GM12878 (cell line): ENCODE results near the gene DNAJC6. TPM values are rescaled to one million over a fixed set of nuclear protein-coding genes. Genes with fewer than 3 reads are reported as not detected.
A peak's percentile ranks its signal among the peaks of the same experiment; 100 is the strongest.

Source experiments
- ATAC-seq: fragments of 200-7000 bp; cut with Tn5 transposase; 3 replicates; pipeline ENCODE4 v1.9.1; 2020; ENCODE audit warnings: mild to moderate bottlenecking, moderate library complexity
- Bru-seq: library from RNA; stranded (reverse); fragments of 400-500 nt; gene quantifications from one replicate; lab custom pipeline; 2021; lab: Mats Ljungman, UMichigan
- BruChase-seq, 2 experiments: library from RNA; stranded (reverse); fragments of 400-500 nt; gene quantifications; one replicate each; lab custom pipeline; 2021; lab: Mats Ljungman, UMichigan
- BruUV-seq: library from RNA; stranded (reverse); fragments of 400-500 nt; replicated peaks from 2 replicates; lab custom pipeline; 2021; lab: Mats Ljungman, UMichigan
- CTCF ChIA-PET: fragments of 300-600 bp; sonication (Branson Sonifier 250); formaldehyde crosslinking; extraction: SDS; loops from one replicate; lab custom pipeline; 2021; ENCODE audit warnings: inconsistent platforms; lab: Yijun Ruan, JAX
- POLR2A ChIA-PET: fragments of 350-600 bp; formaldehyde crosslinking; extraction: SDS; loops from one replicate; lab custom pipeline; 2021; ENCODE audit warnings: inconsistent platforms; lab: Charles Lee
- RAD21 ChIA-PET: fragments of 300-600 bp; sonication (Branson Sonifier 250); formaldehyde crosslinking; loops from one replicate; lab custom pipeline; 2023; ENCODE audit warnings: antibody characterized with exemption; ENCODE audit not compliant: unreplicated experiment; lab: Charles Lee
- SMC1A ChIA-PET: fragments of 300-600 bp; sonication (Branson Sonifier 250); formaldehyde crosslinking; loops from one replicate; lab custom pipeline; 2023; ENCODE audit not compliant: unreplicated experiment, uncharacterized antibody; lab: Charles Lee
- DNase-seq: peaks from one replicate; pipeline ENCODE4 v3.0.0-alpha.2; 2011; ENCODE audit warnings: low read depth, low spot score
- FAIRE-seq: peaks from 3 replicates; lab custom pipeline; 2011; peaks lifted over from hg19 to GRCh38; lab: Jason Lieb, UNC
- H2AFZ ChIP-seq: 2 replicates; pipeline ENCODE4 v1.6.0; 2011; ENCODE audit warnings: low read depth, low read length, control low read depth; ENCODE audit not compliant: control insufficient read depth
- H3K27ac ChIP-seq: 2 replicates; pipeline ENCODE4 v1.5.1; 2011; ENCODE audit warnings: control low read depth; ENCODE audit not compliant: control insufficient read depth, insufficient read depth
- H3K27me3 ChIP-seq, 2 experiments: replicated peaks in 1 of 2; 2 replicates each; pipeline versions ENCODE4 v1.6.0 to v1.6.1; 2011; ENCODE audit warnings: low read length in 1 of 2; ENCODE audit not compliant: control insufficient read depth in 2 of 2, insufficient read depth in 2 of 2
- H3K36me3 ChIP-seq, 2 experiments: 2 replicates each; pipeline ENCODE4 v1.5.1; 2011; ENCODE audit warnings: low read length in 1 of 2; ENCODE audit not compliant: control insufficient read depth in 2 of 2, insufficient read depth in 2 of 2
- H3K4me1 ChIP-seq: 2 replicates; pipeline ENCODE4 v1.6.1; 2011; ENCODE audit warnings: mild to moderate bottlenecking, low read length, moderate library complexity, mixed read lengths; ENCODE audit not compliant: control insufficient read depth, insufficient read depth
- H3K4me2 ChIP-seq: 2 replicates; pipeline ENCODE4 v1.6.0; 2011; ENCODE audit warnings: control low read depth; ENCODE audit not compliant: control insufficient read depth, insufficient read depth
- H3K4me3 ChIP-seq: fragments of 200-600 bp; sonication (generic); 2 replicates; pipeline ENCODE4 v1.5.1; 2016
- H3K79me2 ChIP-seq: 2 replicates; pipeline ENCODE4 v1.6.0; 2011; ENCODE audit warnings: low read length; ENCODE audit not compliant: control insufficient read depth, insufficient read depth
- H3K9ac ChIP-seq: 2 replicates; pipeline ENCODE4 v1.8.0; 2011; ENCODE audit warnings: low read length, control low read depth, mixed read lengths; ENCODE audit not compliant: control insufficient read depth, insufficient read depth
- H3K9me3 ChIP-seq: replicated peaks from 3 replicates; pipeline ENCODE4 v1.5.1; 2011; ENCODE audit warnings: mild to moderate bottlenecking, low read length; ENCODE audit not compliant: control insufficient read depth, insufficient read depth
- H4K20me1 ChIP-seq: 2 replicates; pipeline ENCODE4 v1.6.0; 2011; ENCODE audit not compliant: control insufficient read depth, insufficient read depth
- ASH2L ChIP-seq: fragments of 300-600, 200-600 bp; sonication (generic); IDR thresholded peaks from 2 replicates; pipeline ENCODE4 v1.6.1; 2017; ENCODE audit warnings: low read depth, mild to moderate bottlenecking, borderline replicate concordance
- BACH1 ChIP-seq: fragments of 450-650 bp; IDR thresholded peaks from 2 replicates; pipeline ENCODE4 v1.6.1; 2017; ENCODE audit warnings: mild to moderate bottlenecking, borderline replicate concordance
- ETV6 ChIP-seq, 2 experiments: fragments of 450-650 bp in 1 of 2; IDR thresholded peaks in 1 of 2; conservative IDR thresholded peaks in 1 of 2; 2 replicates each; pipeline ENCODE4 v1.6.1; 2014; ENCODE audit warnings: antibody characterized with exemption in 1 of 2, borderline replicate concordance in 1 of 2, low read depth in 1 of 2, mild to moderate bottlenecking in 1 of 2, moderate library complexity in 1 of 2
- MTA3 ChIP-seq: IDR thresholded peaks from 2 replicates; pipeline ENCODE4 v1.6.1; 2012; ENCODE audit warnings: low read length, inconsistent platforms, borderline replicate concordance
- RCOR1 ChIP-seq: conservative IDR thresholded peaks from 2 replicates; pipeline ENCODE4 v1.6.1; 2012; ENCODE audit warnings: low read depth, low read length, improper control_type of control experiment
- WGBS: methylation state at CpG from one replicate; pipeline ENCODE4 v1.1.6; 2016; ENCODE audit warnings: low lambda C conversion rate; ENCODE audit not compliant: insufficient replicate concordance, insufficient coverage; ENCODE audit errors: missing lambda C conversion rate; 5-methylcytosine and 5-hydroxymethylcytosine counted together
- in situ Hi-C: fragments of 300-500 bp; cut with MboI; formaldehyde crosslinking; loops from 9 replicates; pipeline ENCODE4 v1.14.3; 2018; ENCODE audit warnings: mixed read lengths
- intact Hi-C: fragments of 100-400 bp; cut with micrococcal nuclease; formaldehyde crosslinking; loops from one replicate; pipeline ENCODE4 v1.14.2; 2022; ENCODE audit not compliant: unreplicated experiment
- long read RNA-seq, 2 experiments: library from polyadenylated mRNA; unstranded; transcript quantifications; one replicate each; pipeline ENCODE4 v2.0.0, GENCODE V29; 2019 to 2020
- polyA minus RNA-seq, 3 experiments: library from RNA; depleted of rRNA, polyadenylated mRNA; stranded (reverse); fragments of >200 nt; gene quantifications; 2 replicates each; pipeline ENCODE4 v1.2.3, GENCODE V29; 2011
- polyA plus RNA-seq, 11 experiments: library from polyadenylated mRNA; depleted of rRNA in 4 of 11; unstranded in 6 of 11; stranded (reverse) in 5 of 11; fragments of >200 nt; fragmentation: Nextera tagmentation in 4 of 11; fragmentation: Illumina TruSeq in 1 of 11; extraction: Ambion mirVana in 4 of 11; extraction: Trizol in 1 of 11; gene quantifications; 1 replicate in 1 of 11; 2 replicates in 10 of 11; pipeline versions ENCODE4 v1.2.1 to v1.2.3, GENCODE V29; 2011 to 2016; ENCODE audit warnings: inconsistent platforms in 2 of 11, missing spikeins in 2 of 11, low read depth in 1 of 11
- total RNA-seq, 4 experiments: library from RNA; depleted of rRNA in 3 of 4; stranded (reverse); fragments of >200 nt in 3 of 4; fragmentation: Illumina TruSeq in 1 of 4; extraction: Trizol in 1 of 4; gene quantifications; 2 replicates each; pipeline versions ENCODE4 v1.2.1 to v1.2.3, GENCODE V29; 2013 to 2021
- TF ChIP-seq, protein P1 (sequence below): fragments of 450-650 bp; IDR thresholded peaks from 2 replicates; pipeline ENCODE4 v1.6.1; 2018; ENCODE audit warnings: borderline replicate concordance, mild to moderate bottlenecking; ENCODE audit not compliant: partially characterized antibody
- TF ChIP-seq, protein P2 (sequence below): IDR thresholded peaks from 2 replicates; pipeline ENCODE4 v1.6.1; 2012; ENCODE audit warnings: mild to moderate bottlenecking, low read depth, low read length

DNAJC6 gene
- not detected in 2 replicates for total RNA-seq (2013; cell fraction: nucleolus; rRNA removed)
- 2.3 and 2.6 TPM in 2 replicates for total RNA-seq (2014; rRNA removed)
- total RNA-seq (2014; rRNA removed; fragmentation: Illumina TruSeq; extraction: Trizol): 2.9 and 3.0 TPM in 2 replicates
- 3.5 and 4.3 TPM in 2 replicates for total RNA-seq (2021)
- polyA plus RNA-seq (2011; ENCODE audit: low read depth): 0.77 TPM
- 0.08 and 0.20 TPM in 2 replicates for polyA plus RNA-seq (2011; rRNA removed)
- 0.08 and 0.12 TPM in 2 replicates for polyA plus RNA-seq (2011; cell fraction: cytosol; rRNA removed)
- 0.06 and 0.28 TPM in 2 replicates for polyA plus RNA-seq (2011; cell fraction: nucleus; rRNA removed)
- polyA plus RNA-seq (2012): 0.31 and 0.60 TPM in 2 replicates
- polyA plus RNA-seq (2014; fragmentation: Illumina TruSeq; extraction: Trizol): 3.2 and 4.3 TPM in 2 replicates
- polyA plus RNA-seq (2014; fragmentation: Nextera tagmentation; extraction: Ambion mirVana): under 1 TPM; 0.39 to 0.55 TPM
- 2.3 and 2.7 TPM in 2 replicates for polyA plus RNA-seq (2014; rRNA removed)
- polyA plus RNA-seq (2016; fragmentation: Nextera tagmentation; extraction: Ambion mirVana): 1 to 10 TPM; 2.9 to 3.3 TPM
- 0.05 and 0.37 TPM in 2 replicates for polyA minus RNA-seq (2011; rRNA and poly(A)+ RNA removed)
- not detected in 2 replicates for polyA minus RNA-seq (2011; cell fraction: cytosol; rRNA and poly(A)+ RNA removed)
- not detected in 2 replicates for polyA minus RNA-seq (2011; cell fraction: nucleus; rRNA and poly(A)+ RNA removed)
- percentile 16 among the genes with signal in this experiment for Bru-seq, nascent RNA
- percentile 16 among the genes with signal in this experiment for BruChase-seq, experiment 1, labeled RNA remaining after a 6-hour chase
- BruChase-seq, experiment 2, labeled RNA remaining after a 2-hour chase: percentile 20 among the genes with signal in this experiment
- long read RNA-seq, experiment 1: 0 reads
- long read RNA-seq, experiment 2: 0 reads

DNA sequence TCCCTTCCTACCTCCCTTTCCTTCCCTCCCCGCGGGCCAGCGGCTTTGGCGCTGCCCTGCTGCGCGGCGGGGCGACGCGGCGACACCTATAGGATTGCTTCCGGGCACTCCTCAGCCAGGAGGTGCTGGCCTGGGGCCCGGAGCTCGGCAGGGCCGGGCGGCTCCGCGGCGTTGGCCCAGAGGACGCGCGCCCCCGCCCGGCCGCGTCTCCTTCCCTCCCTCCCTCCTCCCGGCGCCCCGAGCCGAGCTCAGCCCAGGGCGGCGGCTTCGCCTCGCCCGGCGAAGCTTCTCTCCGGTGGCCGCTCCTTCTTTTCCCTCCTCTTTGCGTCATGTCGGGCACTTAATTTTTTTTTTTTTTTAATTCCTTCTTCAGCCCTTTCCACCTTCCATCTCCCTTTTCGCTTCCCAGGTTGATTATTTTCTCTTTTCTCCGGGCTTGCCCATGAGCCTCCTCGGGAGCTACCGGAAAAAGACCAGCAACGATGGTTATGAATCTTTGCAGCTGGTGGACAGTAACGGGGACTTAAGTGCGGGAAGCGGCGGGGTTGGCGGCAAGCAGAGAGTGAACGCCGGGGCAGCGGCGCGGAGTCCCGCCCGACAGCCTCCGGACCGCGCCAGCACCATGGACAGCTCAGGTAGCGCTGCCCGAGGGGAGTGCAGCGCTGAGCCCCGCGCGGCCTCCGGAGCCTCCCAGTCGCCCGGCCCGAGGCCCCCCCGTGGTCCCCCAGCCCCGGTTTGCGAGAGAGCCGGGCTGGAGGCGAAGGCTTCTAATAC lies at the start of gene DNAJC6:
Gene DNAJC6, plus strand, starts transcription at position 240 of the 774 bp plus-strand sequence. Its CDS starts 203 bp downstream, at position 443.
- no peak within 1 kb of the TSS for H3K27ac ChIP-seq
- DNase-seq (no peak), ATAC-seq (peak; percentile 69), FAIRE-seq (no peak)
- no peak within 1 kb of the TSS for H3K9ac ChIP-seq
- in situ Hi-C loops: no loop called here
- TF ChIP-seq, protein P1, sequence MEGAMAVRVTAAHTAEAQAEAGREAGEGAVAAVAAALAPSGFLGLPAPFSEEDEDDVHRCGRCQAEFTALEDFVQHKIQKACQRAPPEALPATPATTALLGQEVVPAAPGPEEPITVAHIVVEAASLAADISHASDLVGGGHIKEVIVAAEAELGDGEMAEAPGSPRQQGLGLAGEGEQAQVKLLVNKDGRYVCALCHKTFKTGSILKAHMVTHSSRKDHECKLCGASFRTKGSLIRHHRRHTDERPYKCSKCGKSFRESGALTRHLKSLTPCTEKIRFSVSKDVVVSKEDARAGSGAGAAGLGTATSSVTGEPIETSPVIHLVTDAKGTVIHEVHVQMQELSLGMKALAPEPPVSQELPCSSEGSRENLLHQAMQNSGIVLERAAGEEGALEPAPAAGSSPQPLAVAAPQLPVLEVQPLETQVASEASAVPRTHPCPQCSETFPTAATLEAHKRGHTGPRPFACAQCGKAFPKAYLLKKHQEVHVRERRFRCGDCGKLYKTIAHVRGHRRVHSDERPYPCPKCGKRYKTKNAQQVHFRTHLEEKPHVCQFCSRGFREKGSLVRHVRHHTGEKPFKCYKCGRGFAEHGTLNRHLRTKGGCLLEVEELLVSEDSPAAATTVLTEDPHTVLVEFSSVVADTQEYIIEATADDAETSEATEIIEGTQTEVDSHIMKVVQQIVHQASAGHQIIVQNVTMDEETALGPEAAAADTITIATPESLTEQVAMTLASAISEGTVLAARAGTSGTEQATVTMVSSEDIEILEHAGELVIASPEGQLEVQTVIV: no peak
- TF ChIP-seq ETV6 (conservative IDR thresholded peaks at IDR 0.05 in 1 of 2, IDR thresholded peaks at IDR 0.05 in 1 of 2; ENCODE audit: borderline replicate concordance in 1 of 2, low read depth in 1 of 2) (no peak), BACH1 (no peak), RCOR1 (no peak), ASH2L (no peak), MTA3 (no peak)
- TF ChIP-seq, protein P2, sequence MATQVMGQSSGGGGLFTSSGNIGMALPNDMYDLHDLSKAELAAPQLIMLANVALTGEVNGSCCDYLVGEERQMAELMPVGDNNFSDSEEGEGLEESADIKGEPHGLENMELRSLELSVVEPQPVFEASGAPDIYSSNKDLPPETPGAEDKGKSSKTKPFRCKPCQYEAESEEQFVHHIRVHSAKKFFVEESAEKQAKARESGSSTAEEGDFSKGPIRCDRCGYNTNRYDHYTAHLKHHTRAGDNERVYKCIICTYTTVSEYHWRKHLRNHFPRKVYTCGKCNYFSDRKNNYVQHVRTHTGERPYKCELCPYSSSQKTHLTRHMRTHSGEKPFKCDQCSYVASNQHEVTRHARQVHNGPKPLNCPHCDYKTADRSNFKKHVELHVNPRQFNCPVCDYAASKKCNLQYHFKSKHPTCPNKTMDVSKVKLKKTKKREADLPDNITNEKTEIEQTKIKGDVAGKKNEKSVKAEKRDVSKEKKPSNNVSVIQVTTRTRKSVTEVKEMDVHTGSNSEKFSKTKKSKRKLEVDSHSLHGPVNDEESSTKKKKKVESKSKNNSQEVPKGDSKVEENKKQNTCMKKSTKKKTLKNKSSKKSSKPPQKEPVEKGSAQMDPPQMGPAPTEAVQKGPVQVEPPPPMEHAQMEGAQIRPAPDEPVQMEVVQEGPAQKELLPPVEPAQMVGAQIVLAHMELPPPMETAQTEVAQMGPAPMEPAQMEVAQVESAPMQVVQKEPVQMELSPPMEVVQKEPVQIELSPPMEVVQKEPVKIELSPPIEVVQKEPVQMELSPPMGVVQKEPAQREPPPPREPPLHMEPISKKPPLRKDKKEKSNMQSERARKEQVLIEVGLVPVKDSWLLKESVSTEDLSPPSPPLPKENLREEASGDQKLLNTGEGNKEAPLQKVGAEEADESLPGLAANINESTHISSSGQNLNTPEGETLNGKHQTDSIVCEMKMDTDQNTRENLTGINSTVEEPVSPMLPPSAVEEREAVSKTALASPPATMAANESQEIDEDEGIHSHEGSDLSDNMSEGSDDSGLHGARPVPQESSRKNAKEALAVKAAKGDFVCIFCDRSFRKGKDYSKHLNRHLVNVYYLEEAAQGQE: peak; percentile 94
- no peaks in the 10 kb centered on the region for H3K4me1 ChIP-seq
- RAD21 ChIA-PET: no interaction called here
- WGBS: 40% methylated on average over 34 of the region's 75 CpGs
- POLR2A ChIA-PET: no interaction called here
- no peaks in the 10 kb centered on the region for H3K79me2 ChIP-seq
- H3K4me2 ChIP-seq: no peak within 1 kb of the TSS
- H3K27me3 ChIP-seq: no peaks in the 10 kb centered on the region; a peak in 2 of 4 replicates
- H3K36me3 ChIP-seq: no peaks in the 10 kb centered on the region
- no peaks in the 10 kb centered on the region for H3K9me3 ChIP-seq
- H4K20me1 ChIP-seq: no peaks in the 10 kb centered on the region
- no TSS peak for BruUV-seq
- CTCF ChIA-PET: no interaction called here
- H2AFZ ChIP-seq: no peak within 1 kb of the TSS
- intact Hi-C loops: no loop called here
- no peak within 1 kb of the TSS for H3K4me3 ChIP-seq
- SMC1A ChIA-PET: interaction anchor here (1.0 kb wide), 1 partner anchor 18 kb away, joined by 3 read pairs; no protein-coding TSS in a partner anchor
